NCI-H524 treated with DMSO at 0.1 percent for 48 hours (cell line): ENCODE data around the gene VSNL1.
"Not testable (repeated sequence)": the region's sequence is repeated elsewhere in the genome, so short reads cannot be mapped to it uniquely, and the experiment has no call there.

ENCODE experiments used
- DNase-seq: peaks from one replicate; lab custom pipeline; 2025; lab: John Stamatoyannopoulos, UW

The VSNL1 gene

DNA sequence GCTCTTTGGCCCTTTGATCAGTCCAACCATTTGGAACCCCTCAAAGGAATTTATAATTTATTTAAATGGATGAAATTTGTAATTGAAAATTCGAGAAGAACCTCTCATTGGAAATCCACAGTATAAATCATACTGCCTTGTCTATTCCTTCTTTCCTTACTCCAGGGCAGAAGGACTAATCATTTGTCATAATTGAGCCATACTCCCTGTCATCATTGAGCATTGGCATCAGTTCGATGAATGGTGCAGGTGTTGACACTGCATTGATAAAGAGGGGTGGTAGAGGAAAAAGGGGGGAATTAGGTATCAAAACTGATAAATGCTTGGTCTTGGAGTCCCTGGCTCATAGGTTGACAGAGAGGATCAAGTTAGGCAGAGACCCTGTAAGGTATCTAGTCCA is 2.0 kb downstream of the VSNL1 start:
- DNase-seq, result no peak

DNA sequence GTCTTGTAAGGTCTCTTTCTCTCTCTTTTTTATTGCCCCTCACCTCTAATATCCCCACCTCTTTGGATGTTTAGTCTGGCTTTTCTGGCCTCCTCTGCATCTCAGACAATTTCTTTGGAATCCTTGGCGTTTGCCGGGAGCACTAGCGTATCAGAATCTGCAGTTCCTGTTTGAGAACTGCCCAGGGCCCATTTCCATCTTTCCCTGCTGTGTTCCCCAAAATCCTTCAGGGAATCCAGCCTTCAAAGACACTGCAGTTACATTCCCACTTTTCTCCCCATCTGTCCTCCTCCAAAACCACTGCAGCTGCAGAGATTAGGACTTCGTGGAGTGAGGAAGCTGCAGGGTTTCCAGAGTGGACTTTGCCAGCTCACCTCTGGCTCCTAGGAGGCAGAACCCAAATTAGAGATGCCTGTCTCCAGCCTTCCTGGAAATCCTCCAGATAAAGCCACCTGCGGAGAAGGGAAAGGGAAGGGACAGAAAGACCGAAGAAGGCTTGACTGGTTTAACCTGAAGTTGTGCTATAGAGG is 2.7 kb downstream of the VSNL1 start:
- no peak for DNase-seq

DNA sequence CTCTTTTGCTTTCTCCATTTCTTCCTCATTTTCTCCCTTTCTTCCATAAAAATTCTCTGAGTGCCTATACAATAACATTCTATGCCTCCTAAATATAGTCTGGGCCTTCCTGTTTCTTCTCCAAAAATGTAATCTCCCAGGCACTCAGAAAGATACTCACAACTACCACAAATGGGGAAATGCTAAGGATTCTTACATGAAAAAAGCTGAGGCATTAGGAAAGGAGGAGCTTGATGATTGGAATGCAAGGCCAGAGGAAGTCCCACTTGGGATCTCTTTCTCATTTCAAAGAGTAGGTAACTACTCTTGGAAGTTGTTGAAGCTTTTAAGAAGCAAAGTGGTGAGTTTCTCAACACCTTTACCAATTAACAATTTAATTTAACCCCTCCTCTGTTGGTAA is 3.4 kb downstream of the VSNL1 start:
- no peak for DNase-seq

DNA sequence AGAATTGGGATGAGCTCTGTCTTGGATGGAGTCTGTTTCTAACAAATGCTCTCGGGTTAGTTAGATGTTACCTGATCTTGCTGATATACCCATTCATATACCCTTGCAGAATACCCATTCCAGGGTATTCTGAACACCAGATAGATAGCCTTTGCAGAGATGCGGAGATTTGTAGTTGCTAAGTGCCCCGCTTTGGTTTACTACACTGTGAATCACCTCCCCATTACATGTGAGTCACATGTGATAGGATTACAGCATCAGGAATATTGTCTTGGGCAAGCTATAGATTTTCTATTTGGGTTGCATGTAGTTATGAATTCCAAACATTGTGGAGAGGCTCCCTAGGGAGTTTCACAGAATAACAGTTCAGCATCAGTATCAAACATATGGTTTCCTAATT is 3.8 kb downstream of the VSNL1 start:
- DNase-seq, result no peak

DNA sequence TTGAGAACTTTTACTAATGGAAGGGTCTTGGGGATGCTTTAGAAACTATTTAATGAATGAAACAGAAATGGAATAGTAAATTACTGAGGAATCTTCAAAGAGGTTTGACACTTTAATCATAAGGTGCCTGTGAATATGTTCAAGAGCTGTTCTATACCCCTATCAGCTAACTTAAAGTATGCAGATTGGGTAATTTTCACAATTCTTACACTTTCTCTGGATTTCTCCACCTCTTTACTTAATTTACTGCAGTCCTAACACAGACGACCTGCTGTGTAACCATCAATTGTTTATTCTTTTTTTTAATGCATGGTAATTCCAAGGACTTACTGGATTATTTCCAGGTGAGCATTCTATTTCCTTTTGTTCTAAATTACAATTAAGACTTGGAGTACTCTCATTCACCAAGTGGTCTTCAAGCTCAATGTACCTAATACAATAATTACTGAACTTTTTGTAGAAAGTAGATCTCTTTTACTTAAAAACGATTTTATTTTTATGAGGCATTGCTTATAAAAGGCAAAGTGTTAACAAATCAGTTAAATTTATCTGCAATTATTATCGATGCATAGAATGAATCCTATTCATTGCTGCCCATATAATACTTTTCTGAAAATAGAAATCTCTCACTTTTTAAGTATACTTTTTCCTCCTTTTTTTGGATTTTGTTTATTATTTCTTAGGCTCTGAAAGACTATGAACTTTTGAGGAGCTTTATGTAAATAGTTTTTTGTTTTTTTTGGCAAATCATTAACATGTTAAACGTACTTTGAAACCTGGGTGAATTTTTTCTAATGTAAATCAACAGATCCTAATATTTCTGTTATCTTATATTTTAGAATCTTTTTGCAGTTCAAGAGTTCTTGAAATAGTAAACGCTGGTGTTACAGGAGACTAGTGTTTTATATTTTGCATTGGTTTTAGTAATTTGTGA is 5.5 kb downstream of the VSNL1 start:
- DNase-seq, result no peak

DNA sequence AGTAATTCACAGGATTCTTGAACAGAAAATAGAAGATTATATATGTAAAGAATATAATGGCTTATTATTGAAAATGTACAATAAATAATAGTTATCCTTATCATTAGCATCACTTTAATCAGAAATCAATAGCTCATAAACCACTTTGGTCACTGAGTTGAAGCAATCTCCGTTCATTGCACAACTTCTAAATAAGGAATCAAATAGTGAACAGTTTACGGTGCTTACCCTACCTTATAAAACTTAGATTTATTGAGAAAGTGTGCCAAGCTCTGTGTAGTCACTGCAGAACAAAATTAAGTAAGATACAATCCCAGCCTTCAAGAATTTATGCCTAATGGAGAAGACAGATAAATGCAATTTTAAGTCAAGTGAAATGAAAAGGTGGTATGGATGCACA is 6.7 kb downstream of the VSNL1 start:
- no peak for DNase-seq

DNA sequence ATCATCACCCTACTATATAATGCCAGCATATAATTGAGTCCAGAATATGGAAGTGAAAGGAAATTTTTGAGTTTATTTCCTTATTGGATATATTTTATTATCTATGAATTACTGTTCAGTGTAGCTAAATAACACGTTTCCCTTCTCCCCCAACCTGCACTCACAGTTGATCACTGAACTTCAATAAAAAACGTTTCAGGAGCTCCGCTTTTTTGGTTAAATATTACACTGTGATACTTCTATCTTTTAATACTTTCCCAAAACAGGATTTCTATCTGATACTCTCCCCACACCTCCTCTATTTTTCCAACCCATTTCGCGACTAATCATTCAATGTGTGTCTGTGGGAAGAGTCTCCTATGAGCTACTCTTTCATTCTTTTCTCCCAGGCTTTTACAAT is 7.2 kb downstream of the VSNL1 start:
- no peak for DNase-seq

DNA sequence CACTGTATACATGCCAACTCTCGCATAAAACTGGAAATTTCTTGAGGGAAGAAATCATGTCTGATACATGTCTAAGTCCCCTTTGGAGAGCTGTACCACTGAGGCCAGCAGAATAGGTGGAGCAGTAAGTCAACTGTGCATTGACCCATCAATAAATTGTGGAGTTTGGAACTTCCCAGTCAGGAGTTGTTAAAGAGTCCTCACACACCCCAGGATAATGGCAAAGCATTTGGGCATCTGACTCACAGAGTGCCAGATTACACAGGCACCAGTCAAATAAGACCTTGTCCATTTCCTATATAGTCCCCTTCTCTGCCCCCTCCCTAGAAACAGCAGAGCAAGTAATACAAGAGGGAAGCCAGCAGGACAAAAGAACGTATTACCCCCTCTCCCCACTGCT is 10.4 kb downstream of the VSNL1 start:
- no peak for DNase-seq

DNA sequence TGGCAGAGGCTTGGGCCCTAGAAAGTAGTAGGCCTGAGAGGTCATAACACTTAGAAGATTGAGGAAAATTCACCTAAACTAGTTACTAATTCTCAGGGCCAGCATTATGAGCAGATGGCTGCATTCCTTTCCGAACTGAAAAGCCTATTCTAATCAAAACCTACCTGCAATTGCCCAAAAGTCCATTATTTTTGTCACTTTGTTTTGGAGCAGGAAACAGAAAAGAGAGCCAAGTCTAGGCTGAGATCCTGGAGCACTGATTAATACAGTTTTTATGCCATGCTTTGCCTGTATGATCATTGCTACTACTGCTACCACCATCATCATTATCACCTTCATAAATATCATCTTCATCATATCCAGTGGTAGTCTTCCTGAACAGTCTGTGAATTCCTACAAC is 14.7 kb downstream of the VSNL1 start:
- no peak for DNase-seq

DNA sequence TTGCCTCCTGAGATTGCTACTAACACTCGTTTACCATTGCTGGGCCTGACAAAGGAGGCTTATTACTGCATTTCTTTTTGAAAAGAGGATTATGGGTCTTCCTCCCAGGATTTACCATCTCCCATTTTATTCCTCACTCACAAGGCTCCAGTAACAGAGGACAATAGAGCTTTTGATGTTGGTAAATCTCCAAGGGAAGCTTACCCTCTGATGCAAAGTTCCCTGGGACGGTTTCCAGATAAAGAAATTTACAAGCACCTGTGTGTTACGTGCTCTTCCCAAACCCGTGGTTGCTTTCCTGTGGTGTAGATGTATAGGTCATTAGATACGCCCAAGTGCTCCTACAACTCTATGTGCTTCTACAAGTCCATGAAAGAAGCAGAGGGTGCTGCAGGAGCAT is 17.1 kb downstream of the VSNL1 start:
- DNase-seq, result no peak

DNA sequence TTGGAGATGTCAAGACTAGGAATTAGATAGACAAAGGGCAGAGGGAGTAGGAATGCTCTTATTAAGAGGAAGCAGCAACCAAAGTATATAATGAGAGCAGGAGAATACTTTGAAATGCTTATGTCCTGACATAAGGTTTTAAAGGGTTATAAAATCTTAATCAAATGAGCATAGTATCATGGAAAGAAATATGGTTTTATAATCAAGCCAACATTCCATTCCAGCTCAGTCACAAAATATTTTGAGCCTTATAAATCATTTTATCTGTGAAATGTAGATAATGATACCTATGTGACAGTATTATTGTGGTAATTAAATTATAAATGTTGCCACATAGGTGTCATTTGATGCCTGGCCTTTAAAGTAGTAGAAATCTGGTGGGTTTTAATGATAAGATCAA is 17.6 kb downstream of the VSNL1 start:
- no peak for DNase-seq

DNA sequence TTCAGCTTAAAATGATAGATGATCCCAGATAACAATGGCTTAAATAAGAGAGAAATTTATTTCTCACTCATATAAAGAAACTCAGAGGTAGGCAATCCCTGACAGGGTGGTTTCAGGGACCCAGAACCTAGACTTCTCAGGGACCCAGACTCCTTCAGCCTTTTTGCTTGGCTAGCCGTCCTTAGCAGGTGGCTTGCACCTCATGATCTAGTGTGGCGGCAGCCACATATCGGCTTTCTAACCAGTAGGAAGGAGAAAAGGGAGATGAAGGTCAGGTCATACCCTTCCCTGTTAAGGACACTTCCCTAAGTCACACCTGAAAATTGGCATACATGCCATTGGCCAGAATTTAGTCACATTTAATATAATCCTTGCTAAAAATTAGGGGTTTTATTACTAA is 18.4 kb downstream of the VSNL1 start:
- no peak for DNase-seq

DNA sequence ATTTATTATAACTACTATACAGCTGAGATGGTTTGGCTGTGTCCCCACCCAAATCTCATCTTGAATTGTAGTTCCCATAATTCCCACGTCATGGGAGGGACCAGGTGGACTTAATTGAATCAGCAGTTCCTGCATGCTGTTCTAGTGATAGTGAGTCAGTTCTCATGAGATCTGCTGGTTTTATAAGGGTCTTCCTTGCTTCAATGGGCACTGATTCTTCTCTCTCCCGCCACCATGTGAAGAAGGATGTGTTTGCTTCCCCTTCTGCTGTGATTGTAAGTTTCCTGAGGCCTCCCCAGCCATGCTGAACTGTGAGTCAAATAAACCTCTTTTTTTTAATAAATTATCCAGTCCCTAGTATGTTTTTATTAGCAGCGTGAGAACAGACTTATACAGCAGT is 25.2 kb downstream of the VSNL1 start:
- DNase-seq, result not testable (repeated sequence)

DNA sequence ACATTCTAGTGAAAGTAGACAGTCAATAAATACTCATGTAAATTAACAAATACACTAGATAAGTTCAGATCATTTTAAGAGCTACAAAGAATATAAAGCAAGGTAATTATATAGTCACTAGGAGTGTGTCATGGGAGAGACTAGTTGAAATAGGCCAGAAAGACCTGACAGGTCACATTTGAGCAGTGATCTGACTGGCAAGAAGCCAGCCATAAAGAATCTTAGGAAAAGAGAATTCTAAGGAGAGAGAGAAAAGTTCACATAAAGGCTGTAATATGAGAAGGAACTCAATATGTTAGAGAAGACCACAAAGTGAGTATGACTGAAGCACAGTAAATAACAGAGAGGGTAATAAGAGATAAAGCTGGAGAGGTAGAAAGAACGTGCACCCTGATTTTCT is 31.2 kb downstream of the VSNL1 start:
- DNase-seq, result no peak

DNA sequence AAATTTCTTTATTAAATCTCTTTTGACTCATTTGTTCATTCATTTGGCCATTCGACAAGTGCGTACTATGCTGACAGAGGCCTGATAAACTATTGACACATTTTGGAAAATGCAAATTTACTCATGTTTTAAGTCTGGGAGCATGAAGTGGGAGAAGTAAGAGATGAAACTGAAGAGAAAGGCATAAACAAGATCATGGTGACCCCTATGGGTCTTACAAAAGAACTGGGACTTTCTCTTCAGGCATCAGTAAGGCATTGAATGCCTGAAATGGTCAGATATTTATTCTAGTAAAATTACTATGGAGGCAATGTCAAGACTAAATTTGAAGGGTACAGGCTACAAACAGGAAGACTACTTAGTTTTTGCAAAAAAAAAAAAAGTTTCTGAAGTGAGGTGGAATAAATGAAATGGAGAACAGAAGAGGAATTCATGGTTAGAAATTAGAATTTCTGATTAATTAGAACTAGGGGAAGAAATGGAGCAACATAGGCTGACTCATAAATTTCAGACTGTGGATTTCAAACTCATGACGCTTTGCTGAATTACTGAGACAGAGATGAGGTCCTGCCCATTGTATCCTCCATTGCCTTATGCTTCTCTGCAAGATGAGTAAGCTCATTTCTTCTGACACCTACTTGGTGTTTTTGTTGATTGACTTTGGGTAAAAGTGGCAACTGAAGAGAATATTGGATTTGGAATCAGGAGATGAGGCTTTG is 32.7 kb downstream of the VSNL1 start:
- DNase-seq, result no peak

DNA sequence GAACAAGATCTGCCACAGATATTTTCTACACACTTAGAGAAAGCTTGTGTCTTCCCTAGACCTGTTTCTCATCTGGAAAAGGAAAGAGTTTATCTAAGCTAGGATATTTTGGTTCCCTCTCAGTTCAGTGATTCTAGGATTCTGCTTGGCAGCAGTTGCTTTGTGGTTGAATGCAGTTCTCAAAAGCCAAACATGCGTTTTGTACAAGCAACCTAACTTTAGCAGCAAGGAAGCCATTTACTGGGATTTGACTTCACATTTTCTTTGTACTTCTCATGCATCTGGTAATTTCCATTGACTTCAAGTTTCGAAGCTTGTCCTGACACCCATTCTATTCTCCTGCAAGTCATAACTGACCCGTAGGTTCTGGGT is 33.3 kb downstream of the VSNL1 start:
- no peak for DNase-seq

DNA sequence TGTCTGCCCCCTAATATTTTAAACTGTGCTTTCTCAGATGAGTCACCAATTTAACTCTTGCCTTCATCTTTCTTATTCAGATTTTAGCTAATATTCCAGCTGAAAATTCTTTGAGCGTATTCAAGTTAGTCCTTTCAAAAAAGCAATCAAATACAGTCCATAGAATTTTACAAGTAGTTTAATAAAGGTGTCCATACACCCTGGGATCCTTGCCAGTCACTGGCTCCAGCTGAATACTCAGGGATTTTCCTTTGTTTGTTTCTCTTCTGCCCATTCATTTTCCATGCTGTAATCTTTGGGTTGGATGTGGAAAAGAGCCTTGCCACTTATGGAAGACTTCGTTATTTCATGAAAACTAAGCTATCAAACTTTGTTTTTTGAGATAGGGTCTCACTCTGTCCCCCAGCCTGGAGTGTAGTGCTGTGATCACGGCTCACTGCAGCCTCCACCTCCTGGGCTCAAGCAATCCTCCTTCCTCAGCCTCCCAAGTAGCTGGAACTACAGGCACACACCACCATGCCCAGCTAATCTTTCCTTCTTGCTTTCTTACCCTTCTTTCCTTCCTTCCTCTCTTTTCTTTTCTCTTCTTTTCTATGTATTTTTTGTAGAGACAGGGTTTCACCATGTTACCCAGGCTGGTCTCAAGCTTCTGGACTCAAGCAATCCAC is 34.0 kb downstream of the VSNL1 start:
- DNase-seq, result no peak

DNA sequence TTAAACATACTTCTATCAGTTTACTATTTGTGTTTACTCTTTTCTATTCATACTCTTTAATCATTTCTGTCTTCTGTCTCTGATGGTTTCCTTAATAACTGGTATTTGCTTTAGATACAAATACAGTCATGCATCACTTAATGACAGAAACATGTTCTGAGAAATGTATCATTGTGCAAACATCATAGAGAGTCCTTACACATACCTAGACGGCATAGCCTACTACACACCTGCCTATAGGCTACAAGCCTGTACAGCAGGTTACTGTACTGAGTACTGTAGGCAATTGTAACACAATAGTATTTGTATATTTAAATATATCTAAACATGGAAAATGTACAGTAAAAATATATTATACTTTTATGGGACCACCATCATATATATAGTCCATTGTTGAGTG is 36.3 kb downstream of the VSNL1 start:
- DNase-seq, result no peak

DNA sequence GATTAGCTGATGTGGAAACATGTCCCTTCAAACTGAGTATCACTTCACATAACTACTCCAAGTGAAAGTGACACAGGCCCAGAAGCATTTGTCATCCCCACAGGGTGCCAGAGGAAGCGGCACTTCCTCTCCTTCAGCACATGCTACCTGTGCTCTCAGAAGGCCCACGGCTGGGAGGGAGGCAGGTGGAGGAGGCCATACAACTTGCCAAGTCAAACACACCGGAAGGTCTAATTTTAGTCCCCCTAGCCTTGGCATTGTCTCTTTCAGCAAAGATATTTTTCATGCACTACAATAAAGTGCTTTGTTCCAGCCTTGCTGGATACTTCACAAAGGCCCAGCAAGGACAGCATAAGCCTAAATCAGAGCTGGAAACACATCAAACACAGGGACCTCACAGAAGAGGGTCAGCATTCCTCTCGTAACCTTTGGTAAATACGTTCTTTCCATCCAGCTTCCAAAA is 38.0 kb downstream of the VSNL1 start:
- DNase-seq, result no peak

DNA sequence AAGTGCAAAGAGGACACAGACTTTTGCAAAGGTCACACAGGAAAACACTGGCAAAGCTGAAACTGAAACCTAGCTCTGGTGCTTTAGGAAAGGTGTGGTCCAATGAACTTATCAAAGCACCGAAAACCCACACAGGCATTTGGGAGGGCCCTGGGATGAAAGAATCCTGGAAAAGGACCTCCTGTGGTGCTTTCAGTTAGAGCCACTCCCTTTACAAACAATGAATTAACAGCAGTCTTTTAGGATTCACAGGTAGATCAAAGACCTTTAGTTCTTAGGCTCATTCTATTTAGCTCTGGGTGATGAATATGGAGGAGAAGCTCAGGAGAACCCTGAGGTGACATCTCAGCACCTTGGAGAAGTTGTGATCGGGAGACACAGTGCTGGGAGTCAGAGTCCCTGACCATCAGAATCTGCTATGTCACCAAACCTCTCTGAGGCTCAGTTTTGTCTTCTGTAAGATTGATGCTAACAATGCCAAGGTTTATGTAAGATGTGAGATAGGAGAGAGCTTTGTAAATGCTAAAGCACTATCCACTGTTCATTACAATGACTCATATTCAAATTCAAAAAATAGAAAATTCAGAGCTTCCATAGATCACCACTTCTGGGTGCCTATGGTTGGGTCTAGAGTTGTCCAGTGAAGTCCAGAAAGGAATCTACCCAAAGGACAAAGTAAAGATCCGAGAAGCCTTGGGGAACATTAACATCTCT is 39.3 kb downstream of the VSNL1 start:
- DNase-seq, result no peak

DNA sequence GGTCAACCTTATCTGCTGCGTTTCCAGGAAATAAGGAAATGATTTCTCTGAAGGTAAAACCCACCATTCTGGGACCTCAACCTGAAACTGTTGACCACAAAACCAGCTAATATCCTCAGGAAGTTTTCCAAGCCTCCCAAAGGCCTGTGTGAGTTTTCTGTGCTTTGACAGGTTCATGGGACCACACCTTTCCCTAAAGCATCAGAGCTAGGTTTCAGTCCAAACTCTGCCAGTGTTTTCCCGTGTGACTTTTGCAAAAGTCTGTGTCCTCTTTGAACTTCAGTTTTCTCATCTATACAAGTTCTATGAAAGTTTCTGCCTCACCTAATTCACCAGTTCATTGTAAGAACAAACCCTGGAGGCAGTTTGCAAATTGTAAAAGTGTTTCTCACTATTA is 39.8 kb downstream of the VSNL1 start:
- DNase-seq, result no peak

DNA sequence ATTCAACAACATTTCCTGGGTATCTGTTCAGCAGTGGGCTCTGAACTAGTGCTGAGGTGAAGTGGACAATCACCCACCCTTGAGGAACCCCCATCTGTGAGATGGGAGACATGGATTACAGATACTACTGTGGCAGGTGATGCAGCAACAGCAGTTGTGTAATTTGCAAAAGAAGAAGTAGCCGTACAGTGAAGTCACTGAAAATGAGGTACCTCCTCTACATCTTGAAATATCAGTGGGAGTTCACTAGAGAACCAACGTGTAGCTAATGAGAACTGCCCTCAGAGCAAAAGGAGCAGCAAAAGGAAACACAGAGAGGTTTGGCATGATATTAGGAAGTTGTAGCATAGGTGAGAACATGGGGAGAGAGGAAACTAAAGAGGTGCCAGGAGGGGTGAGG is 41.3 kb downstream of the VSNL1 start:
- DNase-seq, result no peak
